ENCODE results near the gene ERI3. TPM values are rescaled to one million over a fixed set of nuclear protein-coding genes. Genes with fewer than 3 reads are reported as not detected.

ERI3 gene
- total and polyA plus RNA-seq, 2 of the 4 experiments (the other 2 are of a cell fraction): 56.6 to 70.9 TPM

- no peak overlapping the region for H3K4me3 ChIP-seq (ENCODE audit: insufficient read depth, low read depth, low read length)
- H3K27ac ChIP-seq (ENCODE audit: insufficient read depth, low read length): no peak overlapping the region
- no peak overlapping the region for H2AK5ac ChIP-seq (ENCODE audit: low read depth, low read length)
- in situ Hi-C loops (cut with MboI; ENCODE audit: low sequenced_read_pairs) (no loop called here), intact Hi-C loops (cut with micrococcal nuclease) (no loop called here), dilution Hi-C loops (cut with HindIII; ENCODE audit: low sequenced_read_pairs, unreplicated experiment) (no loop called here)
- no peaks in the 10 kb centered on the region for H4K20me1 ChIP-seq (ENCODE audit: insufficient read depth, low read length)
- ChIA-PET POLR2A (ENCODE audit: unreplicated experiment) (no interaction called here), CTCF (no interaction called here)
- TF ChIP-seq MXI1 (IDR thresholded peaks at IDR 0.05; ENCODE audit: borderline replicate concordance, low read depth, low read length) (no peak), POLR2A (IDR thresholded peaks at IDR 0.05; ENCODE audit: low read depth, low read length) (no peak), CTCF (conservative IDR thresholded peaks at IDR 0.05; ENCODE audit: low read depth, low read length) (no peak), NFE2L2 (IDR thresholded peaks at IDR 0.05; ENCODE audit: low read depth, low read length) (no peak), FOS (IDR thresholded peaks at IDR 0.05; ENCODE audit: low read depth, low read length) (no peak), CHD1 (IDR thresholded peaks at IDR 0.05; ENCODE audit: low read depth, low read length) (no peak), RFX5 (IDR thresholded peaks at IDR 0.05; ENCODE audit: low read depth, low read length) (no peak), RCOR1 (IDR thresholded peaks at IDR 0.05; ENCODE audit: insufficient replicate concordance, low read length) (no peak), MAFK (IDR thresholded peaks at IDR 0.05; ENCODE audit: low read depth, low read length) (no peak), ELK1 (IDR thresholded peaks at IDR 0.05; ENCODE audit: borderline replicate concordance, low read depth, low read length) (no peak), USF2 (IDR thresholded peaks at IDR 0.05; ENCODE audit: low read depth, low read length) (no peak), SMC3 (IDR thresholded peaks at IDR 0.05; ENCODE audit: low read depth, low read length) (no peak), MAZ (IDR thresholded peaks at IDR 0.05; ENCODE audit: borderline replicate concordance, low read depth, low read length) (no peak)
- H4K91ac ChIP-seq (ENCODE audit: insufficient read depth, low read depth, low read length): no peak overlapping the region
- H3K4me2 ChIP-seq (ENCODE audit: low read depth, low read length): no peak overlapping the region
- H3K36me3 ChIP-seq (ENCODE audit: control insufficient read depth, insufficient read depth, low read length): no peaks in the 10 kb centered on the region
- no peak overlapping the region for H3K18ac ChIP-seq (ENCODE audit: low read depth, low read length)
- no peak overlapping the region for H3K23ac ChIP-seq (ENCODE audit: low read depth, low read length)
- H3K27me3 ChIP-seq (ENCODE audit: control insufficient read depth, insufficient read depth, low read length): no peaks in the 10 kb centered on the region
- no peak overlapping the region for H3K14ac ChIP-seq (replicated peaks; ENCODE audit: low read depth, low read length)
- H2AK9ac ChIP-seq (replicated peaks; ENCODE audit: low read depth, low read length, poor library complexity): no peak overlapping the region
- H2BK120ac ChIP-seq (ENCODE audit: low read depth, low read length): no peak overlapping the region
- no peak overlapping the region for H2BK15ac ChIP-seq (ENCODE audit: low read depth, low read length)
- no peak overlapping the region for H4K8ac ChIP-seq (ENCODE audit: low read depth in 2 of 2, low read length in 2 of 2)
- no peak overlapping the region for H2BK20ac ChIP-seq (ENCODE audit: low read depth, low read length)
- H3K79me1 ChIP-seq (ENCODE audit: low read depth in 1 of 2, low read length in 2 of 2): no peaks in the 10 kb centered on the region
- H3K56ac ChIP-seq (ENCODE audit: extremely low read depth, insufficient read depth, low read length): no peak overlapping the region
- no peak for ATAC-seq (ENCODE audit: low read depth)
- no peaks in the 10 kb centered on the region for H3K9me3 ChIP-seq (ENCODE audit: control insufficient read depth, insufficient read depth, low read length)
- no peak overlapping the region for H3K4ac ChIP-seq (ENCODE audit: low read depth, low read length)
- H3K9ac ChIP-seq (ENCODE audit: low read depth, low read length): no peak overlapping the region
- no peak overlapping the region for H2AFZ ChIP-seq (replicated peaks; ENCODE audit: low read length, poor library complexity)
- DNase-seq: no peak
- no peak overlapping the region for H2BK5ac ChIP-seq (ENCODE audit: low read depth, low read length, poor library complexity, severe bottlenecking)
- no peak overlapping the region for H4K5ac ChIP-seq (ENCODE audit: low read depth, low read length)
- H3K4me1 ChIP-seq (ENCODE audit: control insufficient read depth, insufficient read depth, low read length): no peaks in the 10 kb centered on the region; the same call in 1 of the 2 replicates
- BruUV-seq (replicated peaks): no TSS peak
- H3K9me1 ChIP-seq (ENCODE audit: insufficient read depth, low read length): peaks cover 9% of the 10 kb centered on the region; the same call in 1 of the 2 replicates
These were observed 146.8 kb downstream of the ERI3 start for GRCh38 chr1:44208226-44208625.

Measured in IMR-90 (cell line).